ENCODE results near the gene TEKT3. TPM values are rescaled to one million over a fixed set of nuclear protein-coding genes. Genes with fewer than 3 reads are reported as not detected.

Gene TEKT3
- total RNA-seq, 6 experiments from 2014 or later = not detected

GRCh38 chr17:15346066-15346595, 4.7 kb upstream of the TEKT3 start:
- Histone ChIP-seq H3K4me3 (no peak overlapping the region), H3K9me3 (no peaks in the 10 kb centered on the region), H3K4me1 (peaks cover 0 to 6% (median 0%) of the 10 kb centered on the region in 4 donors), H3K27ac (no peak overlapping the region), H3K27me3 (peaks cover 0 to 5% of the 10 kb centered on the region in 2 donors), H3K36me3 (no peaks in the 10 kb centered on the region)
- intact Hi-C loops (cut with DNase I) = no loop called here
- DNase-seq (no peak), ATAC-seq (no peak)
- TF ChIP-seq POLR2A (IDR thresholded peaks at IDR 0.05) (no peak), CTCF (IDR thresholded peaks at IDR 0.05) (no peak)
- 57% methylated on average over 13 of the region's 13 CpGs for WGBS (ENCODE audit: insufficient coverage, low coverage, low lambda C conversion rate, missing lambda C conversion rate)

- no peak overlapping the region for H3K27ac ChIP-seq
Observed at GRCh38 chr17:15343749-15344148, 2.4 kb upstream of the TEKT3 start.

GRCh38 chr17:15342460-15342859, 1.1 kb upstream of the TEKT3 start:
- no peaks in the 10 kb centered on the region for H3K36me3 ChIP-seq
- H3K4me3 ChIP-seq = no peak overlapping the region
- 49% methylated on average over 6 of the region's 7 CpGs for WGBS (ENCODE audit: insufficient coverage, low coverage, low lambda C conversion rate, missing lambda C conversion rate)
- H3K27me3 ChIP-seq = peaks cover 0 to 5% of the 10 kb centered on the region in 2 donors
- no peak for ATAC-seq
- no peak for DNase-seq
- peaks cover 0 to 9% (median 0%) of the 10 kb centered on the region in 4 donors for H3K4me1 ChIP-seq
- intact Hi-C loops (cut with DNase I) = no loop called here
- no peaks in the 10 kb centered on the region for H3K9me3 ChIP-seq
- TF ChIP-seq POLR2A (IDR thresholded peaks at IDR 0.05) = no peak
- TF ChIP-seq CTCF (IDR thresholded peaks at IDR 0.05) = no peak
- no peak overlapping the region for H3K27ac ChIP-seq

More at GRCh38 chr17:15343749-15344148, 2.4 kb upstream of the TEKT3 start:
- no peak for ATAC-seq
- no peak overlapping the region for H3K4me3 ChIP-seq
- no peaks in the 10 kb centered on the region for H3K9me3 ChIP-seq
- TF ChIP-seq POLR2A (IDR thresholded peaks at IDR 0.05) = no peak
- TF ChIP-seq CTCF (IDR thresholded peaks at IDR 0.05) = no peak
- WGBS (ENCODE audit: insufficient coverage, low coverage, low lambda C conversion rate, missing lambda C conversion rate) = 45% methylated on average over 4 of the region's 4 CpGs
- no peaks in the 10 kb centered on the region for H3K36me3 ChIP-seq
- peaks cover 0 to 9% (median 0%) of the 10 kb centered on the region in 4 donors for H3K4me1 ChIP-seq
- intact Hi-C loops (cut with DNase I) = no loop called here
- DNase-seq = no peak
- peaks cover 0 to 5% of the 10 kb centered on the region in 2 donors for H3K27me3 ChIP-seq

GRCh38 chr17:15341966-15342365, 569 bp upstream of the TEKT3 start:
- Histone ChIP-seq H3K27ac (no peak overlapping the region), H3K36me3 (no peaks in the 10 kb centered on the region), H3K4me1 (peaks cover 0 to 9% (median 0%) of the 10 kb centered on the region in 4 donors), H3K9me3 (no peaks in the 10 kb centered on the region), H3K27me3 (peaks cover 0 to 5% of the 10 kb centered on the region in 2 donors), H3K4me3 (peak overlapping the region in 1 of 3 donors; percentile 44)
- intact Hi-C loops (cut with DNase I) = no loop called here
- ATAC-seq = no peak
- 84% methylated on average over 3 of the region's 3 CpGs for WGBS (ENCODE audit: insufficient coverage, low coverage, low lambda C conversion rate, missing lambda C conversion rate)
- no peak for DNase-seq
- TF ChIP-seq POLR2A (IDR thresholded peaks at IDR 0.05) (no peak), CTCF (IDR thresholded peaks at IDR 0.05) (no peak)
